Right lobe of liver (tissue), 6 donors: Measurements from ENCODE around the gene MYH7B. TPM values are rescaled to one million over a fixed set of nuclear protein-coding genes. Genes with fewer than 3 reads are reported as not detected.

Experiments
- ATAC-seq, 4 donors: fragments of 200-7000 bp; cut with Tn5 transposase; one replicate each; pipeline ENCODE4 v1.9.1; 2020; ENCODE audit warnings: mild to moderate bottlenecking in 4 of 4, moderate library complexity in 4 of 4
- DNase-seq, 3 donors: peaks; one replicate each; pipeline ENCODE4 v3.0.0-alpha.2; 2020
- H3K27ac ChIP-seq, 3 donors: fragments of 200-600 bp; one replicate each; pipeline ENCODE4 v1.8.0; 2022
- H3K27me3 ChIP-seq, 2 donors: fragments of 200-600 bp; one replicate each; pipeline ENCODE4 v1.8.0; 2022
- H3K36me3 ChIP-seq, 4 donors: fragments of 200-600 bp; sonication (generic) in 1 of 4; one replicate each; pipeline versions ENCODE4 v1.5.1 to v1.8.0; 2017 to 2022; ENCODE audit warnings: control low read depth in 1 of 4
- H3K4me1 ChIP-seq, 4 donors: fragments of 200-600 bp; sonication (generic) in 1 of 4; one replicate each; pipeline versions ENCODE4 v1.5.1 to v1.8.0; 2017 to 2022; ENCODE audit warnings: control low read depth in 1 of 4
- H3K4me3 ChIP-seq, 3 donors: fragments of 200-600 bp; one replicate each; pipeline ENCODE4 v1.8.0; 2022
- H3K9me3 ChIP-seq, 4 donors: fragments of 200-600 bp; sonication (generic) in 1 of 4; one replicate each; pipeline versions ENCODE4 v1.5.1 to v1.8.0; 2017 to 2022; ENCODE audit warnings: control low read depth in 1 of 4
- CTCF ChIP-seq, 4 donors: fragments of 200-600 bp in 3 of 4; fragments of 450-650 bp in 1 of 4; IDR thresholded peaks; one replicate each; pipeline versions ENCODE4 v1.5.1 to v1.8.0; 2016 to 2022; ENCODE audit warnings: antibody characterized with exemption in 4 of 4, mild to moderate bottlenecking in 2 of 4
- POLR2A ChIP-seq: fragments of 450-650 bp; IDR thresholded peaks from one replicate; pipeline ENCODE4 v1.6.1; 2017; ENCODE audit warnings: antibody characterized with exemption, mild to moderate bottlenecking
- WGBS: methylation state at CpG from one replicate; pipeline ENCODE4 v1.1.6; 2018; ENCODE audit warnings: low coverage, low lambda C conversion rate; ENCODE audit not compliant: insufficient coverage; ENCODE audit errors: missing lambda C conversion rate; 5-methylcytosine and 5-hydroxymethylcytosine counted together
- intact Hi-C, 2 donors: fragments of 100-400 bp; cut with DNase I; formaldehyde crosslinking; loops; one replicate each; pipeline versions ENCODE4 v1.11.2 to v1.14.1; 2022
- total RNA-seq, 6 experiments: library from RNA; depleted of rRNA in 2 of 6; stranded (reverse); fragments of >200 nt in 2 of 6; fragmentation: NEBNext Ultra II Directional in 3 of 6; extraction: Animal tissue kit (Norgen Biotek cat#: 25700) in 3 of 6; gene quantifications; one replicate each; pipeline versions ENCODE4 v1.1.0 to v1.2.4, GENCODE V29; 2016 to 2023
- donor health status: DM: no; HTN: yes; CAD: no.
- donor health status: DM: no; HTN: no; CAD: no.
- donor health status: DM: no; HTN: no; CAD: no.
- donor health status: DM: no; HTN: yes; CAD: no.
- donor health status: DM: no; HTN: yes; CAD: no.

Gene MYH7B
- total RNA-seq, 6 experiments from 2014 or later: 0.11 to 1.0 (median 0.39) TPM; not detected in 1

GRCh38 chr20:34952671-34953070 lies 3.0 kb upstream of the MYH7B start:
- no peak for ATAC-seq
- H3K4me3 ChIP-seq: no peak overlapping the region
- WGBS: 88% methylated on average over 5 of the region's 5 CpGs
- H3K4me1 ChIP-seq: peaks cover 0 to 23% (median 4%) of the 10 kb centered on the region in 4 donors
- no peaks in the 10 kb centered on the region for H3K9me3 ChIP-seq
- H3K36me3 ChIP-seq: no peaks in the 10 kb centered on the region
- no peak for DNase-seq
- no peak overlapping the region for H3K27ac ChIP-seq
- H3K27me3 ChIP-seq: no peaks in the 10 kb centered on the region
- intact Hi-C loops: no loop called here
- no peak for TF ChIP-seq CTCF (IDR thresholded peaks at IDR 0.05)
- TF ChIP-seq POLR2A: no peak

- Histone ChIP-seq H3K36me3 (no peaks in the 10 kb centered on the region), H3K4me1 (peaks cover 0 to 20% (median 4%) of the 10 kb centered on the region in 4 donors), H3K27ac (no peak overlapping the region), H3K9me3 (no peaks in the 10 kb centered on the region), H3K4me3 (no peak overlapping the region), H3K27me3 (no peaks in the 10 kb centered on the region)
- no peak for DNase-seq
- WGBS: 89% methylated on average over 7 of the region's 7 CpGs
- TF ChIP-seq POLR2A (no peak), CTCF (IDR thresholded peaks at IDR 0.05) (no peak)
- intact Hi-C loops: no loop called here
- ATAC-seq: no peak
Measured at GRCh38 chr20:34953960-34954359, 1.7 kb upstream of the MYH7B start.

- peaks cover 0 to 13% (median 2%) of the 10 kb centered on the region in 4 donors for H3K4me1 ChIP-seq
- H3K36me3 ChIP-seq: no peaks in the 10 kb centered on the region
- H3K4me3 ChIP-seq: peak overlapping the region; percentile 63 to 71 (median 66)
- intact Hi-C loops: loop anchor here (5.0 kb wide), 1 partner anchor 83 kb away; the partner anchor contains the start of gene GGT7 (in 2 of the 2)
- TF ChIP-seq CTCF (IDR thresholded peaks at IDR 0.05): no peak
- no peak for TF ChIP-seq POLR2A
- 6% methylated on average over 13 of the region's 13 CpGs for WGBS
- H3K9me3 ChIP-seq: no peaks in the 10 kb centered on the region
- ATAC-seq (peak in 3 of 4 donors; percentile 1 to 28 (median 14)), DNase-seq (peak in 1 of 3 donors; percentile 70)
- peak overlapping the region; percentile 79 to 90 (median 88) for H3K27ac ChIP-seq
- no peaks in the 10 kb centered on the region for H3K27me3 ChIP-seq
Measured at GRCh38 chr20:34954904-34955230, 801 bp upstream of the MYH7B start.

- DNase-seq (no peak), ATAC-seq (no peak)
- H3K36me3 ChIP-seq: no peaks in the 10 kb centered on the region
- no peaks in the 10 kb centered on the region for H3K27me3 ChIP-seq
- TF ChIP-seq CTCF (IDR thresholded peaks at IDR 0.05) (peak in 1 of 4 donors; percentile 28), POLR2A (no peak)
- peaks cover 0 to 13% (median 2%) of the 10 kb centered on the region in 4 donors for H3K4me1 ChIP-seq
- intact Hi-C loops: loop anchor here (5.0 kb wide), 1 partner anchor 84 kb away; the partner anchor contains the start of gene GGT7 (in 2 of the 2)
- WGBS: 16% methylated on average over 4 of the region's 6 CpGs
- peak overlapping the region; percentile 79 to 90 (median 88) for H3K27ac ChIP-seq
- no peaks in the 10 kb centered on the region for H3K9me3 ChIP-seq
- H3K4me3 ChIP-seq: peak overlapping the region; percentile 63 to 71 (median 66)
Measured at GRCh38 chr20:34956041-34956458, 382 bp downstream of the MYH7B start.
